LNCaP clone FGC (cell line): ENCODE measurements around the gene HOXA7.

Experiments used
- DNase-seq: peaks from one replicate; pipeline ENCODE4 v3.0.0-alpha.2; 2011; ENCODE audit warnings: low read depth
- H3K4me3 ChIP-seq: 2 replicates; pipeline ENCODE4 v1.5.1; 2011; ENCODE audit warnings: mild to moderate bottlenecking, low read depth, low read length, control low read depth
- CTCF ChIP-seq: IDR thresholded peaks from 2 replicates; pipeline ENCODE4 v1.5.1; 2012; ENCODE audit warnings: mild to moderate bottlenecking; ENCODE audit not compliant: control insufficient read depth, insufficient read depth; ENCODE audit errors: extremely low read depth

HOXA7 gene

GRCh38 chr7:27142580-27143022 is 13.9 kb downstream of the HOXA7 start:
- H3K4me3 ChIP-seq, result no peak overlapping the region
- DNase-seq, result no peak
- TF ChIP-seq CTCF, result no peak

- TF ChIP-seq CTCF, result no peak
- no peak for DNase-seq
- no peak overlapping the region for H3K4me3 ChIP-seq
These were observed 14.4 kb downstream of the HOXA7 start for GRCh38 chr7:27141923-27142579.

GRCh38 chr7:27141137-27141922 is 15.1 kb downstream of the HOXA7 start:
- no peak for TF ChIP-seq CTCF
- no peak overlapping the region for H3K4me3 ChIP-seq
- no peak for DNase-seq

GRCh38 chr7:27140126-27140857 is 16.2 kb downstream of the HOXA7 start:
- peak; percentile 11 for DNase-seq
- no peak overlapping the region for H3K4me3 ChIP-seq
- TF ChIP-seq CTCF, result no peak

- DNase-seq, result no peak
- H3K4me3 ChIP-seq, result no peak overlapping the region
These were observed 16.9 kb downstream of the HOXA7 start for GRCh38 chr7:27139334-27140125.

More at GRCh38 chr7:27139334-27140125, 16.9 kb downstream of the HOXA7 start:
- no peak for TF ChIP-seq CTCF
